ENCODE measurements around the gene CLK4. TPM values are rescaled to one million over a fixed set of nuclear protein-coding genes. Genes with fewer than 3 reads are reported as not detected.

CLK4 gene
- 27.7 and 29.0 TPM in 2 replicates for total RNA-seq (2014; rRNA removed; shearing (Covaris generic); ENCODE audit: low replicate concordance)

DNA sequence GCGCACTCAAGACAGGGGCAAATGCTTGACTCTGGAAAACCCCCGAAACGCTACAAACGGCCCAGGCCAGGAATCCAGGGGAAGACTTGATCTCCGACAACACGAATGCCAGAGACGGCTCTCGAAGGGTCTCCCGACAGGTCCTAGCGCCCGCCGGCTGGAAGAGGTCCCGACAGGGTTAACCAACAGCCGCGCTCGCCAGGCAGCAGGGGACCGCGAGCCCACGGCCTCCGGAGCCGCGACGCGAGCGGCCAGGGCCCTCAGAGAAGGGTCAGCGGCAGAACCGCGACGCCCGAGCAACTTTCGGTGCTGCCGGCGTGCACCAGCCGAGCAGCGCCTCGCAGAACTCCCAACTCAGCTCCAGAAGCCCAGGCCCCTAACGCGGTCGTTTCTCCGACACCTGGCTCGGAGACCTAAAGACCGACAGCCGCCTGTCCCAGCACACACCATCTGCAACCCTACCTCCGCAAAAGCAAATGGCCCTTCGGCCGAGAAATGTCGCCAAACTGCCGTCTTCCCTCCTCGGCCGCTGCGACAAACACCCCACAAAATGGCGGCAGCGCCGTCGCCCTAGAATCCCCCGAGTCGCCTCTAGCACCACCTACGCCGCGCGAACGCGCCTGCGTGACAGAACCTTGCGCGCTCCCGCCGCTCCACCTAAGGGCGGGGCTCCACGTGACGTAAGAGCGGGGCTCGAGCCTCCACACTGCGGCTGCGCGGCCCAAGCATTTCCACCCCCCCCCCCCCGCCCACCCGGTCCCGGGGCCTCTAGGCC is at the start of gene CLK4:
TSS of gene CLK4 (minus strand) at position 567 of the 775 bp plus-strand sequence. CDS start 3,634 bp downstream, outside the sequence.
- Histone ChIP-seq H3K79me2 (ENCODE audit: low read length) (peaks cover 51% of the 10 kb centered on the region), H3K9me2 (replicated peaks; ENCODE audit: insufficient read depth, low read length) (no peaks in the 10 kb centered on the region), H2AFZ (ENCODE audit: low read length) (peak within 1 kb of the TSS; percentile 92)

DNA sequence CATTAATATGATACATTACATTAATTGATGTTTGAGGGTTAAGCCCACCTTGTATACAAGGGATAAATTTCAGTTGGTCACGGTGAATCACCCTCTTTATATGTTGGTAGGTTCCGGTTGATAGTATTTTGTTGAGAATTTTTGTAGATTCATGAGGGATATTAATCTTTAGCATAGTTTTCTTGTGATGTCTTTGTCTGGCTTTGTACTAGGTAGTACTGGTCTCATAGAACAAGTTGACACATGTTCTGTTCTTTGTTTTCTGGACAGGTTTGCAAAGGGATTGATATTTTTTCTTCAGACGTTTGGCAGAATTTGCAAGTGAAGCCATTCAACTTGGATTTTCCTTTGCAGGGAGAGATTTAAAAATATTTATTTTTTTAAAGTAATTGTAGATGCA is 49.1 kb upstream of the CLK4 start:
- Histone ChIP-seq H3K9me3 (ENCODE audit: low read length) (no peaks in the 10 kb centered on the region), H3K36me3 (ENCODE audit: insufficient read depth, low read length) (no peaks in the 10 kb centered on the region), H3K27ac (ENCODE audit: low read length) (no peak overlapping the region), H3K27me3 (ENCODE audit: low read length) (no peaks in the 10 kb centered on the region), H3K4me1 (ENCODE audit: low read length) (no peaks in the 10 kb centered on the region), H3K9ac (ENCODE audit: low read length) (no peak overlapping the region), H3K4me3 (ENCODE audit: low read length) (no peak overlapping the region), H3K79me2 (ENCODE audit: low read length) (no peaks in the 10 kb centered on the region), H3K9me2 (replicated peaks; ENCODE audit: insufficient read depth, low read length) (no peaks in the 10 kb centered on the region), H4K20me1 (ENCODE audit: insufficient read depth, low read depth, low read length) (no peaks in the 10 kb centered on the region), H3K4me2 (ENCODE audit: low read depth, low read length, poor library complexity, severe bottlenecking) (no peak overlapping the region), H2AFZ (ENCODE audit: low read length) (no peak overlapping the region)
- DNase-seq: no peak

More for the DNA sequence above, at the start of gene CLK4:
- peak; percentile 98 for DNase-seq
- Histone ChIP-seq H3K4me1 (ENCODE audit: low read length) (peaks cover 44% of the 10 kb centered on the region), H3K27me3 (ENCODE audit: low read length) (no peaks in the 10 kb centered on the region), H3K4me3 (ENCODE audit: low read length) (peak within 1 kb of the TSS; percentile 100), H3K36me3 (ENCODE audit: insufficient read depth, low read length) (peaks cover 16% of the 10 kb centered on the region), H3K4me2 (ENCODE audit: low read depth, low read length, poor library complexity, severe bottlenecking) (peak within 1 kb of the TSS; percentile 95), H3K9ac (ENCODE audit: low read length) (peak within 1 kb of the TSS; percentile 95), H3K9me3 (ENCODE audit: low read length) (no peaks in the 10 kb centered on the region), H3K27ac (ENCODE audit: low read length) (peak within 1 kb of the TSS; percentile 50), H4K20me1 (ENCODE audit: insufficient read depth, low read depth, low read length) (peaks cover 7% of the 10 kb centered on the region; the same call in 1 of the 2 replicates)

DNA sequence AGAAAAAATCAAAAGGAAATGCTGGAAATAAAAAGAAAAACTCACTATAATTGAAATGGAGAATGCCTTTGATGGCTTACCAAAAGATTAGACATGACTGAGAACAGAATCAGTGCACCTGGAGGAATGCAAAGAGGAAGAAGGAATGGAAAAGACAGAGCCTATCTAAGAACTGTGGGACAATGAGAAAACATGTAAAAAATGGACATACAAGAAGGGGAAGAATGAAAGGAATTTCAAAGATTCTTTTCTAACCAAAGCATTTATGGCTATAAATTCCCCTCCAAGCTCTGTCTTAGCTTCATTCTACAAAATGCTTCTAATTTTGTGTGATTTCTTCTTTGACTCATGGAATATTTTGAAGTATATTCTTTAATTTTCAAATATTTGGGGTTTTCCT is 47.5 kb upstream of the CLK4 start:
- no peak overlapping the region for H3K9ac ChIP-seq (ENCODE audit: low read length)
- no peaks in the 10 kb centered on the region for H3K9me2 ChIP-seq (replicated peaks; ENCODE audit: insufficient read depth, low read length)
- no peaks in the 10 kb centered on the region for H3K79me2 ChIP-seq (ENCODE audit: low read length)
- H3K4me1 ChIP-seq (ENCODE audit: low read length): no peaks in the 10 kb centered on the region
- no peak for DNase-seq
- H3K36me3 ChIP-seq (ENCODE audit: insufficient read depth, low read length): no peaks in the 10 kb centered on the region
- no peak overlapping the region for H3K4me2 ChIP-seq (ENCODE audit: low read depth, low read length, poor library complexity, severe bottlenecking)
- no peaks in the 10 kb centered on the region for H3K27me3 ChIP-seq (ENCODE audit: low read length)
- H4K20me1 ChIP-seq (ENCODE audit: insufficient read depth, low read depth, low read length): no peaks in the 10 kb centered on the region
- no peak overlapping the region for H2AFZ ChIP-seq (ENCODE audit: low read length)
- no peaks in the 10 kb centered on the region for H3K9me3 ChIP-seq (ENCODE audit: low read length)
- H3K4me3 ChIP-seq (ENCODE audit: low read length): no peak overlapping the region
- H3K27ac ChIP-seq (ENCODE audit: low read length): no peak overlapping the region

DNA sequence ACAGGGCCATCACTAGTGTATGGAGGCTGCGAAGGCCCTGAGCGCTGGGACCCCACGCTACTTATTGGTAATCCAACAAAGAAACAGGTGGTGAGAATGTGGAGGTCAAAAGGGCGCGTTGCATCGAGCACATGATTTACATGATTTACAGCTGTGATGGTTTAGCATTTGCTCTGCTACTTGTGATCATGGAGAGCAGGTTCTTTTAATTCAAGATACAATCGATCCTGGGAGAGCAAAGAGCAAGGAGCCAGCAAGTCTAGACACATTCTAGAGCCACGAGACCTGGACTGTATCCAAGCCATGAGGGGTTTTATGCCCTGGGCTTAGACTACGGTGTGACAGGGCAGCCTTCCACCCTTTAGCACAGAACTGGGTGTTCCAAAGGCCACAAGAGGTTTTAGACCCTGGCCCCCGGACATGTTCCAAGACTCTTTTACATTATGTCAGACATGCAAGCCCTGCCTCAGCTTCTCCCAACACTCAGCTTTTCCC is 47.0 kb upstream of the CLK4 start:
- no peak overlapping the region for H3K4me3 ChIP-seq (ENCODE audit: low read length)
- no peak overlapping the region for H2AFZ ChIP-seq (ENCODE audit: low read length)
- H3K9me2 ChIP-seq (replicated peaks; ENCODE audit: insufficient read depth, low read length): no peaks in the 10 kb centered on the region
- no peaks in the 10 kb centered on the region for H3K9me3 ChIP-seq (ENCODE audit: low read length)
- no peak overlapping the region for H3K27ac ChIP-seq (ENCODE audit: low read length)
- H3K4me2 ChIP-seq (ENCODE audit: low read depth, low read length, poor library complexity, severe bottlenecking): no peak overlapping the region
- H3K36me3 ChIP-seq (ENCODE audit: insufficient read depth, low read length): no peaks in the 10 kb centered on the region
- H3K27me3 ChIP-seq (ENCODE audit: low read length): no peaks in the 10 kb centered on the region
- H3K79me2 ChIP-seq (ENCODE audit: low read length): no peaks in the 10 kb centered on the region
- H3K4me1 ChIP-seq (ENCODE audit: low read length): no peaks in the 10 kb centered on the region
- no peak for DNase-seq
- no peak overlapping the region for H3K9ac ChIP-seq (ENCODE audit: low read length)
- H4K20me1 ChIP-seq (ENCODE audit: insufficient read depth, low read depth, low read length): no peaks in the 10 kb centered on the region

DNA sequence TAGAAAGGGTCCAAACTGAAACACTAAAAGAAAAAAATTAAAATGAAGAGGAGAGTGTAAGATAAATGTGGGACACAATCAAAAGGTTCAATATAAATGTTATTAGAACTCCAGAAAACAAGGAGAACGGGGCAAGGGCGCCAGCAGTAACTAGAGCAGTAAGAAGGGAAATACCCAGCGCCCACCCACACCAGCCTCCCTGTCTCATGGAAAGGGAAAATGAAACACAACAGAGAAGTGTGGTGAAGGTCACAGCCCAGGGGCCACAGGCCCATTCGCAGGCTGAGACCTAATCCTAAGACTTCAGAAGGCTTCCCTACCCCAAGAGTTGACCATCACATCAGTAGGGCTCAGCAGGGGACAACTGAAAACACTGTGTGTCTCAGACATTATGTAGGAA is 45.8 kb upstream of the CLK4 start:
- no peaks in the 10 kb centered on the region for H3K27me3 ChIP-seq (ENCODE audit: low read length)
- no peaks in the 10 kb centered on the region for H3K9me2 ChIP-seq (replicated peaks; ENCODE audit: insufficient read depth, low read length)
- H3K79me2 ChIP-seq (ENCODE audit: low read length): no peaks in the 10 kb centered on the region
- no peaks in the 10 kb centered on the region for H4K20me1 ChIP-seq (ENCODE audit: insufficient read depth, low read depth, low read length)
- H3K9ac ChIP-seq (ENCODE audit: low read length): no peak overlapping the region
- H3K4me3 ChIP-seq (ENCODE audit: low read length): no peak overlapping the region
- no peaks in the 10 kb centered on the region for H3K9me3 ChIP-seq (ENCODE audit: low read length)
- no peaks in the 10 kb centered on the region for H3K36me3 ChIP-seq (ENCODE audit: insufficient read depth, low read length)
- no peaks in the 10 kb centered on the region for H3K4me1 ChIP-seq (ENCODE audit: low read length)
- no peak overlapping the region for H3K4me2 ChIP-seq (ENCODE audit: low read depth, low read length, poor library complexity, severe bottlenecking)
- no peak overlapping the region for H3K27ac ChIP-seq (ENCODE audit: low read length)
- no peak for DNase-seq
- H2AFZ ChIP-seq (ENCODE audit: low read length): no peak overlapping the region

DNA sequence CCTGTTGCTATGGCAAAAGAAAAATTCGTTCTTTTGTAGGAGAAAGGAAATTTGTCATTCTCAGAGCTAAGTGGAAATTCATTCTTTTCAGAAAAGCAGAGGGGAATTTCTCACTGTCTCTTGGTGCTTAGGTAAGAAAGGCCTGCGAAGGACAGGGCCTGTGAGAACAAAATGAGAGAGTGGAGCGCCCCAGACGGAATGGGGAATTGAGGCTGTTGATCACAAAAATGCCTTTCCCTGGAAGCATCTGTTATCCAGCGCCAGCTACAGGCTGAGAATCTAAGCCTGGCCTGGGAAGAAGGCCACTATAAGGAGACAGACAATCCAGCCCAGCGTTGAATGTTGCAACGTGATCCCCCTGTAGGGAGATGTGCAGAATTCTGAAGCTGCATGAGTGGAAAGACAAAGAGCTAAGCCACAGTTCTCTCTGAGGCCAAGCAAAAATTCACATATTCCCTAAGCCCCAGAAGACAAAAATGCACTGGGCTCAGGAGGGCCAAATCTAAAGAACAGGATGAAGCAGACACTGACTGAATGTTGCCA is 44.8 kb upstream of the CLK4 start:
- no peak overlapping the region for H3K27ac ChIP-seq (ENCODE audit: low read length)
- H3K27me3 ChIP-seq (ENCODE audit: low read length): no peaks in the 10 kb centered on the region
- H3K4me2 ChIP-seq (ENCODE audit: low read depth, low read length, poor library complexity, severe bottlenecking): no peak overlapping the region
- no peaks in the 10 kb centered on the region for H3K36me3 ChIP-seq (ENCODE audit: insufficient read depth, low read length)
- H3K9me2 ChIP-seq (replicated peaks; ENCODE audit: insufficient read depth, low read length): no peaks in the 10 kb centered on the region
- no peak overlapping the region for H3K4me3 ChIP-seq (ENCODE audit: low read length)
- no peak overlapping the region for H2AFZ ChIP-seq (ENCODE audit: low read length)
- DNase-seq: no peak
- H3K4me1 ChIP-seq (ENCODE audit: low read length): no peaks in the 10 kb centered on the region
- no peaks in the 10 kb centered on the region for H4K20me1 ChIP-seq (ENCODE audit: insufficient read depth, low read depth, low read length)
- no peaks in the 10 kb centered on the region for H3K79me2 ChIP-seq (ENCODE audit: low read length)
- no peak overlapping the region for H3K9ac ChIP-seq (ENCODE audit: low read length)
- H3K9me3 ChIP-seq (ENCODE audit: low read length): no peaks in the 10 kb centered on the region

DNA sequence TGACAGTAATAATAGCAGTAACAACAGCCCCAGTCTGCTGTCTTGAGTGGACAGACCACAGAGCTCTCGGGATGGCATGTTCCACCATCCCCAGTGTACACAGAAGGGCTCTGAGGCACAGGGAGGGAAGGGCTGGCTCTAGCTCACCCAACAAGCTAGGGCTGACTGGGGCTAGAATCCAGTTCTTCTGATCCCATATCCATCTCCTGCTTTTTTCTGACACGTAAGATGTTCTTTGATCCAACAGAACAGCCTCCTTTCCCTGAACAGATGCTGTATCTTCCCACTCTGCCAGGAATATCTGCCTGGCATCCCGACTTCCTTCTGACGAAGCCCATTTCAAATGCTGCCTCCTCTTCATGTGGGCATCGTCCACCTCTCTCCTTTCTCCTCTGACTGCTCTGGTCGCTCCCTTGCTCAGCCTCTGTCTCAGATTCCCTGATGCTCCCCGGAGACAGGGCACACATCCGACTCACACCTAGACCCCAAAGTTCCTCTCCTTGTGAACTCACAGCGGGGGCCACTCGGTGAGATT is 43.6 kb upstream of the CLK4 start:
- Histone ChIP-seq H3K27ac (ENCODE audit: low read length) (no peak overlapping the region), H3K9me3 (ENCODE audit: low read length) (no peaks in the 10 kb centered on the region), H3K4me3 (ENCODE audit: low read length) (no peak overlapping the region), H3K4me1 (ENCODE audit: low read length) (no peaks in the 10 kb centered on the region), H2AFZ (ENCODE audit: low read length) (no peak overlapping the region), H3K79me2 (ENCODE audit: low read length) (no peaks in the 10 kb centered on the region), H3K9me2 (replicated peaks; ENCODE audit: insufficient read depth, low read length) (no peaks in the 10 kb centered on the region), H3K4me2 (ENCODE audit: low read depth, low read length, poor library complexity, severe bottlenecking) (no peak overlapping the region), H3K36me3 (ENCODE audit: insufficient read depth, low read length) (no peaks in the 10 kb centered on the region), H3K9ac (ENCODE audit: low read length) (no peak overlapping the region), H4K20me1 (ENCODE audit: insufficient read depth, low read depth, low read length) (no peaks in the 10 kb centered on the region), H3K27me3 (ENCODE audit: low read length) (no peaks in the 10 kb centered on the region)
- DNase-seq: no peak

DNA sequence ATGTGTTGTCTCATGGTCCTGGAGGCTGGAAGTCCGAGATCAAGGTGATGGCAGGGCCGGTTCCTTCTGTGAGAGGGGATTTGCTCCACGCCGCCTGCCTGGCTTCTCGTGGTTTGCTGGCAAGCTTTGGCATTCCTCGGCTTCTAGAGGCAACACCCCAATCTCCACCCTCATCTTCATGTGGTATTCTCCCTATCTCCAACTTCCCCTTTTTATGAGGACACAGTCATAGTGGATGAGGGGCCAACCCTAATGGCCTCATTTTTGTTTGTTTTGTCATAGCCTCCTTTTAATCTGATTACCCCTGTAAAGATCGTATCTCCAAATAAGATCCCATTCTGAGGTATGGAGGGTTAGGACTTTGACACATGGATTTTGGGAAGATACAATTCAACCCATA is 41.7 kb upstream of the CLK4 start:
- Histone ChIP-seq H3K9me3 (ENCODE audit: low read length) (no peaks in the 10 kb centered on the region), H2AFZ (ENCODE audit: low read length) (no peak overlapping the region), H3K27me3 (ENCODE audit: low read length) (no peaks in the 10 kb centered on the region)

More for the DNA sequence above, 41.7 kb upstream of the CLK4 start:
- Histone ChIP-seq H3K27ac (ENCODE audit: low read length) (no peak overlapping the region), H3K79me2 (ENCODE audit: low read length) (no peaks in the 10 kb centered on the region), H3K36me3 (ENCODE audit: insufficient read depth, low read length) (no peaks in the 10 kb centered on the region), H3K4me1 (ENCODE audit: low read length) (no peaks in the 10 kb centered on the region), H3K9me2 (replicated peaks; ENCODE audit: insufficient read depth, low read length) (no peaks in the 10 kb centered on the region), H3K4me3 (ENCODE audit: low read length) (no peak overlapping the region), H3K4me2 (ENCODE audit: low read depth, low read length, poor library complexity, severe bottlenecking) (no peak overlapping the region), H3K9ac (ENCODE audit: low read length) (no peak overlapping the region), H4K20me1 (ENCODE audit: insufficient read depth, low read depth, low read length) (no peaks in the 10 kb centered on the region)
- no peak for DNase-seq

All from Karpas-422 (cell line).